H1 (cell line): ENCODE measurements around the gene C2CD3. TPM values are rescaled to one million over a fixed set of nuclear protein-coding genes. Genes with fewer than 3 reads are reported as not detected.

Experiments
- BCL11A ChIP-seq, 2 experiments: IDR thresholded peaks; one replicate each; pipeline ENCODE4 v1.6.1; 2011; ENCODE audit warnings: low read depth in 2 of 2, low read length in 2 of 2, mild to moderate bottlenecking in 2 of 2
- CTBP2 ChIP-seq: IDR thresholded peaks from 2 replicates; pipeline ENCODE4 v1.7.0; 2011; ENCODE audit warnings: borderline replicate concordance, mild to moderate bottlenecking, moderate library complexity, mixed read lengths, low read length; ENCODE audit not compliant: insufficient read depth, insufficient read length
- HDAC2 ChIP-seq, 2 experiments: fragments of 300-600 bp in 1 of 2; sonication (generic) in 1 of 2; IDR thresholded peaks; 2 replicates each; pipeline ENCODE4 v1.6.1; 2011 to 2012; ENCODE audit warnings: low read depth in 2 of 2, low read length in 2 of 2, mild to moderate bottlenecking in 2 of 2, moderate library complexity in 2 of 2, borderline replicate concordance in 1 of 2, inconsistent platforms in 1 of 2
- RBBP5 ChIP-seq: IDR thresholded peaks from 2 replicates; pipeline ENCODE4 v1.7.1; 2012; ENCODE audit warnings: low read depth, mild to moderate bottlenecking, inconsistent platforms, low read length, moderate library complexity, borderline replicate concordance
- TBP ChIP-seq: IDR thresholded peaks from 2 replicates; pipeline ENCODE4 v1.6.1; 2011; ENCODE audit warnings: low read depth, low read length, improper control_type of control experiment
- polyA plus RNA-seq, 7 experiments: library from polyadenylated mRNA; depleted of rRNA in 3 of 7; stranded (reverse) in 5 of 7; unstranded in 2 of 7; fragments of >200 nt in 5 of 7; fragments of 200-250 nt in 2 of 7; gene quantifications; 1 replicate in 5 of 7; 2 replicates in 1 of 7; 4 replicates in 1 of 7; pipeline versions ENCODE4 v1.2.1 to v1.2.3, GENCODE V29; 2011 to 2013; ENCODE audit warnings: missing spikeins in 2 of 7, mixed read lengths in 2 of 7
- total RNA-seq: library from RNA; stranded (reverse); fragmentation: NEBNext Ultra II Directional; extraction: Animal tissue kit (Norgen Biotek cat#: 25700); gene quantifications from 2 replicates; pipeline ENCODE4 v1.2.1, GENCODE V29; 2021

C2CD3 gene
- total and polyA plus RNA-seq, 2 of the 8 experiments (the other 6 are each of a cell fraction or from before 2014, with no cell fraction given), result 11.0 to 29.1 TPM

- TF ChIP-seq HDAC2 (IDR thresholded peaks at IDR 0.05; ENCODE audit: borderline replicate concordance in 1 of 2, low read depth in 2 of 2, low read length in 2 of 2), result no peak
- TF ChIP-seq RBBP5, result no peak
- no peak for TF ChIP-seq BCL11A (IDR thresholded peaks at IDR 0.05; ENCODE audit: low read depth in 2 of 2, low read length in 2 of 2)
- TF ChIP-seq TBP, result no peak
- no peak for TF ChIP-seq CTBP2
These were observed 7.9 kb downstream of the C2CD3 start (continued) for GRCh38 chr11:74162681-74163467.
